HepG2 (cell line): ENCODE data around the gene ZMIZ1. TPM values are rescaled to one million over a fixed set of nuclear protein-coding genes. Genes with fewer than 3 reads are reported as not detected.

Experiments
- ARID3A ChIP-seq: IDR thresholded peaks from 2 replicates; pipeline ENCODE4 v1.6.1; 2012; ENCODE audit warnings: low read depth, low read length, improper control_type of control experiment
- KAT8 ChIP-seq: IDR thresholded peaks from 2 replicates; pipeline ENCODE4 v1.6.1; 2016; ENCODE audit warnings: missing genetic modification reagents, missing compliant biosample characterization
- POLR2AphosphoS2 ChIP-seq: IDR thresholded peaks from 2 replicates; pipeline ENCODE4 v1.6.1; 2011; ENCODE audit warnings: low read depth, low read length, improper control_type of control experiment
- PRDM10 ChIP-seq: sonication (generic); formaldehyde crosslinking; IDR thresholded peaks from 2 replicates; pipeline ENCODE4 v1.4.0; 2020; ENCODE audit warnings: low read depth, missing genetic modification reagents
- RARG ChIP-seq: sonication (generic); formaldehyde crosslinking; IDR thresholded peaks from 2 replicates; pipeline ENCODE4 v1.4.0; 2020; ENCODE audit warnings: low read depth, mild to moderate bottlenecking, missing genetic modification reagents
- SAP130 ChIP-seq: IDR thresholded peaks from 2 replicates; pipeline ENCODE4 v1.6.1; 2016; ENCODE audit warnings: low read depth
- SKI ChIP-seq: fragments of 450-650 bp; IDR thresholded peaks from one replicate; pipeline ENCODE4 v1.6.1; 2018; ENCODE audit warnings: mild to moderate bottlenecking; ENCODE audit not compliant: partially characterized antibody
- TEF ChIP-seq: sonication (generic); formaldehyde crosslinking; IDR thresholded peaks from 2 replicates; pipeline ENCODE4 v1.5.0; 2020; ENCODE audit warnings: missing genetic modification reagents
- ZFP82 ChIP-seq: sonication (generic); formaldehyde crosslinking; IDR thresholded peaks from 2 replicates; pipeline ENCODE4 v1.5.1; 2020; ENCODE audit warnings: mild to moderate bottlenecking, missing genetic modification reagents, borderline replicate concordance
- ZNF407 ChIP-seq: sonication (generic); formaldehyde crosslinking; IDR thresholded peaks from one replicate; pipeline ENCODE4 v1.5.1; 2020; ENCODE audit warnings: mild to moderate bottlenecking, missing genetic modification reagents; ENCODE audit errors: not compliant biosample characterization
- ZNF577 ChIP-seq: sonication (generic); formaldehyde crosslinking; IDR thresholded peaks from 2 replicates; pipeline ENCODE4 v1.4.0; 2020; ENCODE audit warnings: mild to moderate bottlenecking, low read depth, missing genetic modification reagents, borderline replicate concordance
- polyA plus RNA-seq, 8 experiments: library from polyadenylated mRNA; depleted of rRNA in 3 of 8; stranded (reverse) in 7 of 8; unstranded in 1 of 8; fragments of >200 nt; fragmentation: Illumina TruSeq in 4 of 8; extraction: Trizol in 4 of 8; gene quantifications; 2 replicates each; pipeline versions ENCODE4 v1.2.1 to v1.2.3, GENCODE V29; 2011 to 2016; ENCODE audit warnings: low read depth in 4 of 8, missing spikeins in 1 of 8, mixed read lengths in 1 of 8; ENCODE audit not compliant: insufficient read depth in 1 of 8
- total RNA-seq, 5 experiments: library from RNA; depleted of rRNA; stranded (reverse); fragments of >200 nt; fragmentation: Illumina TruSeq; extraction: Trizol; gene quantifications; 2 replicates each; pipeline ENCODE4 v1.2.3, GENCODE V29; 2016; ENCODE audit warnings: low read depth in 1 of 5

The ZMIZ1 gene
- total and polyA plus RNA-seq, 2 of the 13 experiments (the other 11 are each of a cell fraction or from before 2014, with no cell fraction given) = 5.3 to 10.2 TPM

- TF ChIP-seq POLR2AphosphoS2 (no peak), KAT8 (CRISPR knock-in tag) (no peak), TEF (no peak), ZNF407 (CRISPR knock-in tag) (no peak), RARG (CRISPR knock-in tag) (no peak), ARID3A (no peak), SAP130 (peak; percentile 53; the same call in 1 of the 2 replicates), PRDM10 (CRISPR knock-in tag) (peak; percentile 30; the same call in 1 of the 2 replicates), ZFP82 (CRISPR knock-in tag) (no peak), ZNF577 (no peak), SKI (no peak)
Measured at GRCh38 chr10:79195091-79195923, 126.5 kb downstream of the ZMIZ1 start (continued).
